Tibial nerve (tissue), 3 donors: ENCODE data around the gene MICALL2.
A peak's percentile ranks its signal among the peaks of the same experiment; 100 is the strongest.

Source experiments
- CTCF ChIP-seq, 5 experiments: fragments of 200-600 bp in 3 of 5; fragments of 450-650 bp in 2 of 5; sonication (generic) in 3 of 5; IDR thresholded peaks; one replicate each; pipeline ENCODE4 v1.5.1; 2016 to 2019; ENCODE audit warnings: antibody characterized with exemption in 5 of 5, mild to moderate bottlenecking in 3 of 5, moderate library complexity in 2 of 5
- POLR2A ChIP-seq, 2 donors: fragments of 450-650 bp; IDR thresholded peaks; one replicate each; pipeline ENCODE4 v1.6.1; 2017; ENCODE audit warnings: antibody characterized with exemption in 2 of 2, mild to moderate bottlenecking in 2 of 2, moderate library complexity in 2 of 2

DNA sequence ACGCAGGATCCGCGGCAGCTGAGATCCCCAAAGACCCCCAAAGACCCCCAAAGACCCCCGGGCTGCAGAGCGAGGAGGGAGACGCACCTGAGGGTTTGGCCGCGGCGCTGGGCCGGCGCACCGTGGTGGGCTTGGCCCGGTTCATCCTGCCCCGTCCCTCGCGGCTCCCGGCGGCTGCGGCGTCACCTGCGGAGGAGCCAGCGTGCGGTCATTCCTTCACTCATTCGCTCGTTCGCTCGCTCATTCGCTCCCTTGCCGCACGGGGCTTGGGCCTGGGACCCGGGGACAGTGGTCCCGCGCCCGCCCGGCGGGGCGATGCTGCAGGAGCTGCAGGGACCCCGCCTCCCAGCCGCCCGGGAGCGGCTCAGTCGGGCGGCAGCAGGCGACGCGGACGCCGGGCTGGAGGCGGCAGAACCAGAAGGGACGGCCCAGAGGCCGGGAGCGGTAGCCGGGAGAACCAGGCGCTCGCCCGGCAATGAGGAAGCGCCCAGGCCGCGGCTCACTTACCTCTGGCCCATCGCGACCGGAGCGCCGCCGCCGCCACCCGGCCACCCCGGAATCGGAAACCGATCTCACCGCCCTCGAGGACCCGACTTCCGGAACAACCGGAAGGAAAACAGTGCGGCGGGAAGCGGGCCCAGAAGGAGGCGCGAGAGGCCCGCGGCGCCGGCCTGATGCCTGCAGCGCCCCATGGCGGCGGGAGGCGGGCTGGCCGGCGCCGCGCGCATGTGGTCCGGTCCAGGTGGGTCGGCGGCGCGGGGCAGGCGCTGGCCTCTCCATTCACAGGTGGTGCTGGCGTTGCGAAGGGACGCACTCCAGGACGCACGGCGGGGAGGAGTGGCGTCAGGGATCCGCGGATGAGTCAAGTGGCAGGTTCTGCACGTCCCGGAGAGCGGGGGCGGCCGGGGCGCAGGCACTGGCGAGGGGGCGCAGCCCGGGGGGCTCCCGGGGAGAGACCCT, 44.8 kb upstream of the MICALL2 start, which contains the start of gene INTS1:
- peak; percentile 93 to 99 (median 99) for TF ChIP-seq CTCF (IDR thresholded peaks at IDR 0.05)
- TF ChIP-seq POLR2A (IDR thresholded peaks at IDR 0.05) = peak in 1 of 2 donors; percentile 40
